ENCODE results near the gene BRPF1.

The BRPF1 gene

DNA sequence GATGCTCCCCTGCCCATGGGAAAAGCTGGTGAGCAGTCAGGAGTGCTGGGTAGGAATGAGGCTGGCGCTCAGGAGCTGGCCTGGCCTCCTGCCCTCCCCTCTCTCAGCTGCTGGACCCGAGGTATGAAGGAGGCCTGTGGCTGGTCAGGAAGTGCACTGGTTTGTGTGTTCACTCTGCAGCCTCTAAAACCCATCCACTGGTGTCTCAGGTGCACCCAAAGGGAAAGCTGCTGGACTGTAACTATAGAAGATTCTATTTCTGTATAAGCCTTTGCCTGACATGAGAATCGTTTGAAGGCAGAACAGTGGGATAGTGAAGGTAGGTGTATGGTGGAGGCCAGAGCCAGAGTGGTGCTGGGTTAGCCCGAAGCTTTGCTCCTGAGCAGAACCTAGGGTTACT is 33.6 kb upstream of the BRPF1 start:
- Histone ChIP-seq H3K4me1 (ENCODE audit: low read length) (no peaks in the 10 kb centered on the region), H3K4me3 (ENCODE audit: low read length) (no peak overlapping the region), H3K9me3 (replicated peaks; ENCODE audit: insufficient read depth, low read length) (no peaks in the 10 kb centered on the region), H2AFZ (ENCODE audit: low read length) (no peak overlapping the region), H3F3A (ENCODE audit: insufficient read depth, low read length) (no peaks in the 10 kb centered on the region), H3K9ac (ENCODE audit: low read length) (no peak overlapping the region), H3K9me2 (replicated peaks; ENCODE audit: insufficient read depth, low read length) (no peaks in the 10 kb centered on the region), H3K36me3 (replicated peaks; ENCODE audit: insufficient read depth, low read length) (no peaks in the 10 kb centered on the region; the same call in 1 of the 2 replicates), H3K4me2 (ENCODE audit: low read depth, low read length) (no peak overlapping the region), H3K27ac (ENCODE audit: low read length) (no peak overlapping the region), H3K27me3 (replicated peaks; ENCODE audit: insufficient read depth, low read length) (no peaks in the 10 kb centered on the region), H3K79me2 (ENCODE audit: low read length) (no peaks in the 10 kb centered on the region), H4K20me1 (ENCODE audit: insufficient read depth, low read length) (no peaks in the 10 kb centered on the region)
- TF ChIP-seq EZH2phosphoT487 (IDR thresholded peaks at IDR 0.05; ENCODE audit: low read length), result no peak
- no peak for TF ChIP-seq EZH2 (optimal IDR thresholded peaks at IDR 0.05; ENCODE audit: low read depth, low read length)
- TF ChIP-seq, protein P1, sequence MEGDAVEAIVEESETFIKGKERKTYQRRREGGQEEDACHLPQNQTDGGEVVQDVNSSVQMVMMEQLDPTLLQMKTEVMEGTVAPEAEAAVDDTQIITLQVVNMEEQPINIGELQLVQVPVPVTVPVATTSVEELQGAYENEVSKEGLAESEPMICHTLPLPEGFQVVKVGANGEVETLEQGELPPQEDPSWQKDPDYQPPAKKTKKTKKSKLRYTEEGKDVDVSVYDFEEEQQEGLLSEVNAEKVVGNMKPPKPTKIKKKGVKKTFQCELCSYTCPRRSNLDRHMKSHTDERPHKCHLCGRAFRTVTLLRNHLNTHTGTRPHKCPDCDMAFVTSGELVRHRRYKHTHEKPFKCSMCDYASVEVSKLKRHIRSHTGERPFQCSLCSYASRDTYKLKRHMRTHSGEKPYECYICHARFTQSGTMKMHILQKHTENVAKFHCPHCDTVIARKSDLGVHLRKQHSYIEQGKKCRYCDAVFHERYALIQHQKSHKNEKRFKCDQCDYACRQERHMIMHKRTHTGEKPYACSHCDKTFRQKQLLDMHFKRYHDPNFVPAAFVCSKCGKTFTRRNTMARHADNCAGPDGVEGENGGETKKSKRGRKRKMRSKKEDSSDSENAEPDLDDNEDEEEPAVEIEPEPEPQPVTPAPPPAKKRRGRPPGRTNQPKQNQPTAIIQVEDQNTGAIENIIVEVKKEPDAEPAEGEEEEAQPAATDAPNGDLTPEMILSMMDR (IDR thresholded peaks at IDR 0.05; ENCODE audit: low read length), result no peak
- no peak for DNase-seq

DNA sequence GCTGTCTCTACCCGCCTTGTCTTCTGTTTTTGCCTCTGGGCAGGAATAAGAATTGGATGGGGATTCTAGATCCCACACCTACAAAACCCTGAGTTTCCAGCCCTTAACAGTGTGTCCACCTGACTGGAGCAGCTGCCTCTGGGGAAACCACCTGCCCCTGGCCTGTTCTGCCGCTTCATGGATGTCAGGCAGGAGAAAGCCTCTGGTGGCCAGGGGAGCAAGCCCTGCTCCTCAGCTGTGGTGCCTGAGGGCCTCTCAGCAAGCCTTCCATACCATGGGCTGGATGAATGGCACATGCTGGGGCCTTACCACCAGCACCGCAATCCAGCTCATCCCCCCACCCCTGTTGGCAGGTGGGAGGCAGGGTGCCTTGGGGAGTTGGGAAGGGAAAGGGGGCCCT is 33.2 kb upstream of the BRPF1 start:
- Histone ChIP-seq H3K36me3 (replicated peaks; ENCODE audit: insufficient read depth, low read length) (no peaks in the 10 kb centered on the region; the same call in 1 of the 2 replicates), H3K9me2 (replicated peaks; ENCODE audit: insufficient read depth, low read length) (no peaks in the 10 kb centered on the region), H3K9ac (ENCODE audit: low read length) (no peak overlapping the region), H3K79me2 (ENCODE audit: low read length) (no peaks in the 10 kb centered on the region), H3K27ac (ENCODE audit: low read length) (no peak overlapping the region), H4K20me1 (ENCODE audit: insufficient read depth, low read length) (no peaks in the 10 kb centered on the region), H3K4me2 (ENCODE audit: low read depth, low read length) (no peak overlapping the region), H3K4me1 (ENCODE audit: low read length) (no peaks in the 10 kb centered on the region), H3K27me3 (replicated peaks; ENCODE audit: insufficient read depth, low read length) (no peaks in the 10 kb centered on the region), H2AFZ (ENCODE audit: low read length) (no peak overlapping the region), H3K4me3 (ENCODE audit: low read length) (no peak overlapping the region), H3K9me3 (replicated peaks; ENCODE audit: insufficient read depth, low read length) (no peaks in the 10 kb centered on the region), H3F3A (ENCODE audit: insufficient read depth, low read length) (no peaks in the 10 kb centered on the region)
- TF ChIP-seq EZH2phosphoT487 (IDR thresholded peaks at IDR 0.05; ENCODE audit: low read length) (no peak), EZH2 (optimal IDR thresholded peaks at IDR 0.05; ENCODE audit: low read depth, low read length) (no peak)
- TF ChIP-seq, protein P1 (IDR thresholded peaks at IDR 0.05; ENCODE audit: low read length), result no peak
- no peak for DNase-seq

DNA sequence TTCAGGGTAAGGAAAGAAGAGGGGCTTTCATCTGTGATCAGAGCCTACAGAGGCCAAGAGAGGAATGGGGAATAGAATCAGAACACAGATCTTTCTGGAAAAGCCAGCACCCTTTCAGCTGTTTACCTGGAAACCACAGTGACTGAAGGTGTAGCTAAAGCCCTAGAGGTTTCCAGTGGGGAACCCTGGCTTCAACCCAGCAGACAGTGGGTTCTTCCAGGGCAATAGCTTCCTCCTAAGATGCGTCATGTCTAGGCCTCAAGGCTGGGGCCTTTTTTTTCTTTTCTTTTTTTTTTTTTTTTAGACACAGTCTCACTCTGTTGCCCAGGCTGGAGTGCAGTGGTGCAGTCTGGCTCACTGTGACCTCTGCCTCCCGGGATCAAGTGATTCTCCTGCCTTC is 31.0 kb upstream of the BRPF1 start:
- H3K27me3 ChIP-seq (replicated peaks; ENCODE audit: insufficient read depth, low read length), result no peaks in the 10 kb centered on the region
- no peaks in the 10 kb centered on the region for H3K79me2 ChIP-seq (ENCODE audit: low read length)
- no peak overlapping the region for H3K27ac ChIP-seq (ENCODE audit: low read length)
- H4K20me1 ChIP-seq (ENCODE audit: insufficient read depth, low read length), result no peaks in the 10 kb centered on the region
- no peaks in the 10 kb centered on the region for H3K9me2 ChIP-seq (replicated peaks; ENCODE audit: insufficient read depth, low read length)
- no peak overlapping the region for H3K9ac ChIP-seq (ENCODE audit: low read length)
- no peaks in the 10 kb centered on the region; the same call in 1 of the 2 replicates for H3K36me3 ChIP-seq (replicated peaks; ENCODE audit: insufficient read depth, low read length)
- no peak overlapping the region for H2AFZ ChIP-seq (ENCODE audit: low read length)
- no peaks in the 10 kb centered on the region for H3K9me3 ChIP-seq (replicated peaks; ENCODE audit: insufficient read depth, low read length)
- H3K4me2 ChIP-seq (ENCODE audit: low read depth, low read length), result no peak overlapping the region
- H3F3A ChIP-seq (ENCODE audit: insufficient read depth, low read length), result no peaks in the 10 kb centered on the region
- H3K4me3 ChIP-seq (ENCODE audit: low read length), result no peak overlapping the region
- TF ChIP-seq, protein P1 (IDR thresholded peaks at IDR 0.05; ENCODE audit: low read length), result no peak
- TF ChIP-seq EZH2phosphoT487 (IDR thresholded peaks at IDR 0.05; ENCODE audit: low read length) (no peak), EZH2 (optimal IDR thresholded peaks at IDR 0.05; ENCODE audit: low read depth, low read length) (no peak)
- H3K4me1 ChIP-seq (ENCODE audit: low read length), result no peaks in the 10 kb centered on the region
- DNase-seq, result no peak
